ENCODE data around the gene NOL7.

GRCh38 chr6:13605634-13606033 lies 9.5 kb upstream of the NOL7 start:
- TF ChIP-seq EZH2 (IDR thresholded peaks at IDR 0.05): no peak
- TF ChIP-seq CTCF (IDR thresholded peaks at IDR 0.05): no peak
- no peak for TF ChIP-seq EZH2phosphoT487 (IDR thresholded peaks at IDR 0.05)

All from neural progenitor cell (in vitro differentiated cells).